GM12878 (cell line): ENCODE data around the gene CCDC127. TPM values are rescaled to one million over a fixed set of nuclear protein-coding genes. Genes with fewer than 3 reads are reported as not detected.

Source experiments
- ATAC-seq: fragments of 200-7000 bp; cut with Tn5 transposase; 3 replicates; pipeline ENCODE4 v1.9.1; 2020; ENCODE audit warnings: mild to moderate bottlenecking, moderate library complexity
- BruUV-seq: library from RNA; stranded (reverse); fragments of 400-500 nt; replicated peaks from 2 replicates; lab custom pipeline; 2021; lab: Mats Ljungman, UMichigan
- CTCF ChIA-PET: fragments of 300-600 bp; sonication (Branson Sonifier 250); formaldehyde crosslinking; extraction: SDS; loops from one replicate; lab custom pipeline; 2021; ENCODE audit warnings: inconsistent platforms; lab: Yijun Ruan, JAX
- POLR2A ChIA-PET: fragments of 350-600 bp; formaldehyde crosslinking; extraction: SDS; loops from one replicate; lab custom pipeline; 2021; ENCODE audit warnings: inconsistent platforms; lab: Charles Lee
- RAD21 ChIA-PET: fragments of 300-600 bp; sonication (Branson Sonifier 250); formaldehyde crosslinking; loops from one replicate; lab custom pipeline; 2023; ENCODE audit warnings: antibody characterized with exemption; ENCODE audit not compliant: unreplicated experiment; lab: Charles Lee
- SMC1A ChIA-PET: fragments of 300-600 bp; sonication (Branson Sonifier 250); formaldehyde crosslinking; loops from one replicate; lab custom pipeline; 2023; ENCODE audit not compliant: unreplicated experiment, uncharacterized antibody; lab: Charles Lee
- DNase-seq: peaks from one replicate; pipeline ENCODE4 v3.0.0-alpha.2; 2011; ENCODE audit warnings: low read depth, low spot score
- FAIRE-seq: peaks from 3 replicates; lab custom pipeline; 2011; peaks lifted over from hg19 to GRCh38; lab: Jason Lieb, UNC
- H2AFZ ChIP-seq: 2 replicates; pipeline ENCODE4 v1.6.0; 2011; ENCODE audit warnings: low read depth, low read length, control low read depth; ENCODE audit not compliant: control insufficient read depth
- H3K27ac ChIP-seq: 2 replicates; pipeline ENCODE4 v1.5.1; 2011; ENCODE audit warnings: control low read depth; ENCODE audit not compliant: control insufficient read depth, insufficient read depth
- H3K27me3 ChIP-seq, 2 experiments: replicated peaks in 1 of 2; 2 replicates each; pipeline versions ENCODE4 v1.6.0 to v1.6.1; 2011; ENCODE audit warnings: low read length in 1 of 2; ENCODE audit not compliant: control insufficient read depth in 2 of 2, insufficient read depth in 2 of 2
- H3K36me3 ChIP-seq, 2 experiments: 2 replicates each; pipeline ENCODE4 v1.5.1; 2011; ENCODE audit warnings: low read length in 1 of 2; ENCODE audit not compliant: control insufficient read depth in 2 of 2, insufficient read depth in 2 of 2
- H3K4me1 ChIP-seq: 2 replicates; pipeline ENCODE4 v1.6.1; 2011; ENCODE audit warnings: mild to moderate bottlenecking, low read length, moderate library complexity, mixed read lengths; ENCODE audit not compliant: control insufficient read depth, insufficient read depth
- H3K4me2 ChIP-seq: 2 replicates; pipeline ENCODE4 v1.6.0; 2011; ENCODE audit warnings: control low read depth; ENCODE audit not compliant: control insufficient read depth, insufficient read depth
- H3K4me3 ChIP-seq: fragments of 200-600 bp; sonication (generic); 2 replicates; pipeline ENCODE4 v1.5.1; 2016
- H3K79me2 ChIP-seq: 2 replicates; pipeline ENCODE4 v1.6.0; 2011; ENCODE audit warnings: low read length; ENCODE audit not compliant: control insufficient read depth, insufficient read depth
- H3K9ac ChIP-seq: 2 replicates; pipeline ENCODE4 v1.8.0; 2011; ENCODE audit warnings: low read length, control low read depth, mixed read lengths; ENCODE audit not compliant: control insufficient read depth, insufficient read depth
- H3K9me3 ChIP-seq: replicated peaks from 3 replicates; pipeline ENCODE4 v1.5.1; 2011; ENCODE audit warnings: mild to moderate bottlenecking, low read length; ENCODE audit not compliant: control insufficient read depth, insufficient read depth
- H4K20me1 ChIP-seq: 2 replicates; pipeline ENCODE4 v1.6.0; 2011; ENCODE audit not compliant: control insufficient read depth, insufficient read depth
- BHLHE40 ChIP-seq, 2 experiments: fragments of 450-650 bp in 1 of 2; IDR thresholded peaks; 2 replicates each; pipeline ENCODE4 v1.6.1; 2011 to 2017; ENCODE audit warnings: low read depth in 2 of 2, borderline replicate concordance in 1 of 2, improper control_type of control experiment in 1 of 2, low read length in 1 of 2, mild to moderate bottlenecking in 1 of 2
- CREB1 ChIP-seq: IDR thresholded peaks from 2 replicates; pipeline ENCODE4 v1.6.1; 2012; ENCODE audit warnings: low read depth, mild to moderate bottlenecking, inconsistent platforms
- CREM ChIP-seq: IDR thresholded peaks from 2 replicates; pipeline ENCODE4 v1.6.1; 2014; ENCODE audit warnings: antibody characterized with exemption, low read depth
- EED ChIP-seq: sonication (generic); IDR thresholded peaks from 2 replicates; pipeline ENCODE4 v1.6.1; 2016; ENCODE audit warnings: antibody characterized with exemption, low read depth
- EGR1 ChIP-seq, 2 experiments: IDR thresholded peaks; 1 replicate in 1 of 2; 2 replicates in 1 of 2; pipeline ENCODE4 v1.6.1; 2011 to 2012; ENCODE audit warnings: low read depth in 2 of 2, low read length in 2 of 2, borderline replicate concordance in 1 of 2, mild to moderate bottlenecking in 1 of 2, moderate library complexity in 1 of 2
- MEF2A ChIP-seq: IDR thresholded peaks from 2 replicates; pipeline ENCODE4 v1.6.1; 2011; ENCODE audit warnings: low read depth, mild to moderate bottlenecking, low read length, moderate library complexity; ENCODE audit not compliant: insufficient read depth
- MEF2B ChIP-seq: fragments of 450-650 bp; IDR thresholded peaks from 2 replicates; pipeline ENCODE4 v1.6.1; 2018; ENCODE audit warnings: mild to moderate bottlenecking, moderate library complexity; ENCODE audit not compliant: partially characterized antibody, poor library complexity, severe bottlenecking
- SP1 ChIP-seq: IDR thresholded peaks from one replicate; pipeline ENCODE4 v1.6.1; 2011; ENCODE audit warnings: low read depth, low read length
- TCF12 ChIP-seq: IDR thresholded peaks from 2 replicates; pipeline ENCODE4 v1.6.1; 2011; ENCODE audit warnings: low read depth, mild to moderate bottlenecking, low read length
- TCF3 ChIP-seq: IDR thresholded peaks from 2 replicates; pipeline ENCODE4 v1.6.1; 2012; ENCODE audit warnings: low read depth, mild to moderate bottlenecking, low read length, borderline replicate concordance; ENCODE audit not compliant: insufficient read depth
- ZBED1 ChIP-seq: IDR thresholded peaks from 2 replicates; pipeline ENCODE4 v1.6.1; 2016; ENCODE audit warnings: borderline replicate concordance
- WGBS: methylation state at CpG from one replicate; pipeline ENCODE4 v1.1.6; 2016; ENCODE audit warnings: low lambda C conversion rate; ENCODE audit not compliant: insufficient replicate concordance, insufficient coverage; ENCODE audit errors: missing lambda C conversion rate; 5-methylcytosine and 5-hydroxymethylcytosine counted together
- in situ Hi-C: fragments of 300-500 bp; cut with MboI; formaldehyde crosslinking; loops from 9 replicates; pipeline ENCODE4 v1.14.3; 2018; ENCODE audit warnings: mixed read lengths
- intact Hi-C: fragments of 100-400 bp; cut with micrococcal nuclease; formaldehyde crosslinking; loops from one replicate; pipeline ENCODE4 v1.14.2; 2022; ENCODE audit not compliant: unreplicated experiment
- polyA plus RNA-seq, 11 experiments: library from polyadenylated mRNA; depleted of rRNA in 4 of 11; unstranded in 6 of 11; stranded (reverse) in 5 of 11; fragments of >200 nt; fragmentation: Nextera tagmentation in 4 of 11; fragmentation: Illumina TruSeq in 1 of 11; extraction: Ambion mirVana in 4 of 11; extraction: Trizol in 1 of 11; gene quantifications; 1 replicate in 1 of 11; 2 replicates in 10 of 11; pipeline versions ENCODE4 v1.2.1 to v1.2.3, GENCODE V29; 2011 to 2016; ENCODE audit warnings: inconsistent platforms in 2 of 11, missing spikeins in 2 of 11, low read depth in 1 of 11
- total RNA-seq, 4 experiments: library from RNA; depleted of rRNA in 3 of 4; stranded (reverse); fragments of >200 nt in 3 of 4; fragmentation: Illumina TruSeq in 1 of 4; extraction: Trizol in 1 of 4; gene quantifications; 2 replicates each; pipeline versions ENCODE4 v1.2.1 to v1.2.3, GENCODE V29; 2013 to 2021
- TF ChIP-seq, protein P1 (sequence below): IDR thresholded peaks from 2 replicates; pipeline ENCODE4 v1.6.1; 2012; ENCODE audit warnings: low read depth, low read length, improper control_type of control experiment
- TF ChIP-seq, protein P2 (sequence below): IDR thresholded peaks from 2 replicates; pipeline ENCODE4 v1.6.1; 2011; ENCODE audit warnings: borderline replicate concordance, low read depth, mild to moderate bottlenecking, moderate library complexity, mixed read lengths, low read length; ENCODE audit not compliant: insufficient read depth; ENCODE audit errors: extremely low read length

The CCDC127 gene
- total and polyA plus RNA-seq, 10 of the 15 experiments (the other 5 are each of a cell fraction or from before 2014, with no cell fraction given) = 1.9 to 6.9 (median 2.9) TPM

DNA sequence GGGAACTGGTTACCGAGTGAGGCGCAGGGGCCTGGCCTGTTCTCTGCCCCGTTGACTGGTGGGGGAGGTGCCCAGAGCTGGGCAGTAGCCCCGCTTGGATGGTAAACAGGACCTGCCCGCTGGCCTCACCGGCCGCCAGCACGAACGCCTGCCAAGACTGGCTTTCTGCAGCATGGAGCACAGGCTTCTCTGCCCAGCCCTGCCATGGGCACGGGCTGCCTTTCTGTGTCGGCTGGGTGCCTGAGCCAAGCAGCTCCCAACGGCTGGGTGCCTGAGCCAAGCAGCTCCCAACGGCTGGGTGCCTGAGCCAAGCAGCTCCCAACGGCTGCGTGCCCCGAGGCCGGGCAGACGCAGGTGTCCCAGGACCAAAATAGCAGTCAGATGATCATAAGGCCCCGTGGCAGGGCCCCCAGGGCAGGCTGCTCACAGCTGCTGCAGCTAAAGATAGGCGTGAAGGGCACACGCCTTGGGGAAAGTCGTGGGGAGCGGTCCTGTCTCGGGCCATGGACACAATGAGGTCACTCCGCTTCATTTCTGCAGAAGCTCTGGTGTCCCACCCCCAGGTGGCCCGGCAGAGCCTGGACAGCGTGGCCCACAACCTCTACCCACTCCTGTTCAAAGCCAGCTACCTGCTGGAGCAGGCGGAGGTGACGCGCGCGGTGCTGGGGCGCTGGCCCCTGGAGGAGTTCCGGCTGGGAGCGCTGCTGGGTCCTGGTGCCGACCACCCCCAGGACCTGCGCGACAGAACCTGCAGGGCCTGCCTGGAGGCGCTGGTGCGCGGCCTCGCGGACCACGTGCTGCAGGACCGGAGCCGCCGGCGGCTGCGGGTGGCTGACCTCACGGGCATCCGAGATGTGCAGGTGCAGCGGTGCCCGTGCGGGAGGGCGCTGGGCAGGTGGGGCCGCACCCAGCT is 26.7 kb downstream of the CCDC127 start, which contains the start of gene LRRC14B:
LRRC14B (plus strand) TSS at position 460 of the 913 bp plus-strand sequence; CDS start at position 504, 44 bp downstream.
- RAD21 ChIA-PET = no interaction called here
- Histone ChIP-seq H3K9ac (peak within 1 kb of the TSS; percentile 26), H3K4me3 (peak within 1 kb of the TSS; percentile 28; the same call in 1 of the 2 replicates), H3K4me2 (peak within 1 kb of the TSS; percentile 86), H3K27ac (no peak within 1 kb of the TSS), H3K36me3 (no peaks in the 10 kb centered on the region), H3K27me3 (no peaks in the 10 kb centered on the region; a peak in 1 of 4 replicates), H3K9me3 (no peaks in the 10 kb centered on the region), H4K20me1 (no peaks in the 10 kb centered on the region; the same call in 1 of the 2 replicates), H3K79me2 (no peaks in the 10 kb centered on the region), H3K4me1 (peaks cover 32% of the 10 kb centered on the region), H2AFZ (peak within 1 kb of the TSS; percentile 66)
- FAIRE-seq = no peak
- ATAC-seq = peak; percentile 43
- TF ChIP-seq MEF2A = peak; percentile 58; the same call in 1 of the 2 replicates
- peak; percentile 96 for TF ChIP-seq TCF3
- TF ChIP-seq CREM = no peak
- peak; percentile 91 for TF ChIP-seq TCF12
- 0 out of 3 replicates have a peak, but pooled peaks of 1 of the 2 experiments have one; percentile 4 for TF ChIP-seq EGR1 (IDR thresholded peaks at IDR 0.05; ENCODE audit: borderline replicate concordance in 1 of 2, low read depth in 2 of 2, low read length in 2 of 2)
- 0 out of 2 replicates have a peak, but pooled peaks have one; percentile 26 for TF ChIP-seq EED
- no peak for TF ChIP-seq ZBED1
- TF ChIP-seq, protein P1, sequence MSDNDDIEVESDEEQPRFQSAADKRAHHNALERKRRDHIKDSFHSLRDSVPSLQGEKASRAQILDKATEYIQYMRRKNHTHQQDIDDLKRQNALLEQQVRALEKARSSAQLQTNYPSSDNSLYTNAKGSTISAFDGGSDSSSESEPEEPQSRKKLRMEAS = peak; percentile 61; the same call in 1 of the 2 replicates
- 0 out of 2 replicates have a peak, but pooled peaks have one; percentile 19 for TF ChIP-seq CREB1
- no peak for TF ChIP-seq SP1
- TF ChIP-seq BHLHE40 (IDR thresholded peaks at IDR 0.05; ENCODE audit: borderline replicate concordance in 1 of 2, low read depth in 2 of 2, low read length in 1 of 2) = peak in 1 of 2 experiments; percentile 48; a peak in 1 of 4 replicates
- peak; percentile 15 for TF ChIP-seq MEF2B
- TF ChIP-seq, protein P2, sequence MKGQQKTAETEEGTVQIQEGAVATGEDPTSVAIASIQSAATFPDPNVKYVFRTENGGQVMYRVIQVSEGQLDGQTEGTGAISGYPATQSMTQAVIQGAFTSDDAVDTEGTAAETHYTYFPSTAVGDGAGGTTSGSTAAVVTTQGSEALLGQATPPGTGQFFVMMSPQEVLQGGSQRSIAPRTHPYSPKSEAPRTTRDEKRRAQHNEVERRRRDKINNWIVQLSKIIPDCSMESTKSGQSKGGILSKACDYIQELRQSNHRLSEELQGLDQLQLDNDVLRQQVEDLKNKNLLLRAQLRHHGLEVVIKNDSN = peak; percentile 64
- intact Hi-C loops (no loop called here), in situ Hi-C loops (no loop called here)
- WGBS = 23% methylated on average over 53 of the region's 56 CpGs
- CTCF ChIA-PET = no interaction called here
- DNase-seq = no peak
- no TSS peak for BruUV-seq
- POLR2A ChIA-PET = interaction anchor here (1.0 kb wide), 1 partner anchor 27 kb away, joined by 4 read pairs; the partner anchor contains the start of genes CCDC127 and SDHA
- SMC1A ChIA-PET = interaction anchor here (0.8 kb wide), 1 partner anchor 29 kb away, joined by 4 read pairs; no protein-coding TSS in a partner anchor
